OCI-LY1 (cell line): Measurements from ENCODE around the gene RNGTT.

Source experiments
- CTCF ChIP-seq: fragments of 200-600 bp; sonication (generic), shearing (Covaris generic); IDR thresholded peaks from 2 replicates; pipeline ENCODE4 v1.5.1; 2017; ENCODE audit warnings: mild to moderate bottlenecking, antibody characterized with exemption, low read length, moderate library complexity, mixed read lengths
- EZH2 ChIP-seq: fragments of 200-600 bp; sonication (generic), shearing (Covaris generic); IDR thresholded peaks from 2 replicates; pipeline ENCODE4 v1.8.0; 2017; ENCODE audit warnings: borderline replicate concordance, mixed run types, mild to moderate bottlenecking, antibody characterized with exemption, low read length, moderate library complexity, mixed read lengths

- TF ChIP-seq CTCF (no peak), EZH2 (no peak)
These were observed 232.8 kb downstream of the RNGTT start for GRCh38 chr6:88730611-88731011.
